GM19468 (cell line): ENCODE data around the gene PNPLA6.

Source experiments
- ATAC-seq: cut with Tn5 transposase; IDR thresholded peaks from one replicate; pipeline ENCODE4 v1.9.1; 2021; ENCODE audit warnings: mild to moderate bottlenecking, moderate library complexity, moderate number of reproducible peaks; ENCODE audit not compliant: unreplicated experiment; ENCODE audit errors: extremely low read depth

The PNPLA6 gene

DNA sequence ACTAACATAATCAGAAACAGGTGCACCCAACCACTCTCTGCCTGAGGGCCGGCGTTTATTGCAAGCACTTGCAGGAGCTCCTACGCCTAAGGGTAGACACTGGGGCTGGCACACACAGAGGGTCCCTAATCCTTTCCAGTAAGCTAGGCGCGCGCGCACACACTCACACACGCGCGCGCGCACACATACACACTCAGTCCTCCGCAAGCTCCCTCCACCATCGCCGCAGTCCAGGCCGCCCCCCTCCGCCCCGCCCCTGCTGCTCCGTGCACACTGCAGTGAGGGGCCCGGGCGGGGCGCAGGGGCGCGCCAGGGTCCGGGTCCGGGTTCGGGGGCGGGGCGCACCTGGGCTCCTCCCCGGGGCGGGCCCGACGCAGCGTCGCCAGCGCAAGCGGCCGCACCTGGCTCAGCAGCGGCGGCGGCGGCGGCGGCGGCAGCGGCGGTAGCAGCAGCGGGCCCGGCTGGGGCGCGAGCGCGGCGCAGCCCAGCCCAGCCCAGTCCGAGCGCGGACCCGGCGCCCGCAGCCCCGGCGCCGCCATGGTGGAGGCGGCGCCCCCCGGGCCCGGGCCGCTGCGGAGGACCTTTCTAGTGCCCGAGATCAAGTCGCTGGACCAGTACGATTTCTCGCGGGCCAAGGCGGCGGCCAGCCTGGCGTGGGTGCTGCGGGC lies 60.1 kb downstream of the PNPLA6 start, which contains the start of gene CAMSAP3:
CAMSAP3 (plus strand) TSS at position 398 of the 668 bp plus-strand sequence; CDS start at position 538, 140 bp downstream.
- no peak for ATAC-seq

- ATAC-seq: no peak
Observed at GRCh38 chr19:7596211-7596937, 60.9 kb downstream of the PNPLA6 start.

- no peak for ATAC-seq
Observed at GRCh38 chr19:7597689-7598088, 62.2 kb downstream of the PNPLA6 start.

DNA sequence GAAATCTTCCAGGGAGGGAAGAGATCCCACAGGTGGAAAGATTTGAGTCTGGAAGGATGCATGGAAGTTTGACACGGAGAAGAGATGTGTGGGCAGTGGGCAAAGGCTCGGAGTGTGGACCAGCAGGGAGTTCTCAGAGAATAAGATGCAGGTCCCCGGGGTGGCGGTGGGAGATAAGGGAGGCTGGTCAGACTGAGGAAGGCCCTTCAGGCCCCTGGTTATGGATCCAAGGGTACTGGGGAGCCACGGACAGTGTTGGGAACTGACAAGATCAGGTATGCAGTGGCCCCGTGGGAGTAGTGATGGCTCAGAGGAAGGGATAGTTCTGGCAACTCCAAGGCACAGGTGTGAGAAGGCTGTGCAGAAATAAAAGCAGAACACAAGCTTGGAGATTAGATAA lies 62.7 kb downstream of the PNPLA6 start:
- ATAC-seq: no peak

GRCh38 chr19:7600721-7601120 lies 65.2 kb downstream of the PNPLA6 start:
- ATAC-seq: no peak

DNA sequence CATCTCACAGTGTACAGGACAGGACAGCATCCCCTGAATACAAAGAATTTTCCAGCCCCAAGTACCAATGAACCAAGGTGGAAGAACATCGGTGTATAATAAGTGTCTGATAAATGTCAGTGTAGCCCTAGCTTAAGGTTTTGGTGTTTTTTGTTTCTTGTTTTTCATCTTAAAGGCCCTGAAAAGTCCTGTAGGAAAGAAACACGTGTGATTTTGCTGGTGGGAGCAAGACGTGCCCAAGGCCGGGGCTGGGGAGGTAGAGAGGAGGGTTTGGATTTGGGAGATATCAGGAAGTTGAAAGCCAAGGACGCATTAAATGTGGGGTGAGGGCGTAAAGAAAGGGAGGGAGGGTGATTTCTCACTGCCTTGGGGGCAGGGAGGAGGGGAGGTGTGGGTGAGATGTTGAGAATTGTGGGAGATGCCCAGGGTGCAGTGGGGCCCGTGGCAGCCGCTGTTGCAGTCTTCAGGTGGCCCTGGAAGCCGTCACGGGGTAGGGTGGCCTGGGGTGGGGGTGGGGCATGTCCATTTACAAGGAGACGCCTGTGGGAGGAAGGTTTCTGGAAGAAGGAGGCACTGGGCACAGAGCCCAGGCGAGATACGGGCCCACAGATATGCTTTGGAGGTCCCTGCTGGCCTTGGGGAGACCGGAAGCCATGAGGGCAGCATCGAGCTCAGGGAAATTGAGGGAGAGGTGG lies 66.9 kb downstream of the PNPLA6 start:
- no peak for ATAC-seq

GRCh38 chr19:7602935-7603497 lies 67.5 kb downstream of the PNPLA6 start:
- no peak for ATAC-seq

DNA sequence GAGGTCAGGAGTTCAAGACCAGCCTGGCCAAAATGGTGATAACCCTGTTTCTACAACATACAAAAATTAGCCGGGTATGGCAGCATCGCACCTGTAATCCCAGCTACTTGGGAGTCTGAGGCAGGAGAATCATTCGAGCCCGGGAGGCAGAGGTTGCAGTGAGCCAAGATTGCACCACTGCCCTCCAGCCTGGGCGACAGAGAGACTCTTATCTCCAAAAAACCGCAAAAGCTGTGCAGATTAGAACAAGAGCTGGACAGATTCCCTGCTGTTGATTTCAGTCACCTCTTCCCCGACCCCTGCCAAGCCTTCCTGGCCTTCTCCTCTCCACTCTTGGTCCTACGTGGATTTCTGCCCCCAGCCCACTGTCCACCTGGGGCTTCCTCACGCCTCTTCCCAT lies 68.4 kb downstream of the PNPLA6 start:
- ATAC-seq: no peak

DNA sequence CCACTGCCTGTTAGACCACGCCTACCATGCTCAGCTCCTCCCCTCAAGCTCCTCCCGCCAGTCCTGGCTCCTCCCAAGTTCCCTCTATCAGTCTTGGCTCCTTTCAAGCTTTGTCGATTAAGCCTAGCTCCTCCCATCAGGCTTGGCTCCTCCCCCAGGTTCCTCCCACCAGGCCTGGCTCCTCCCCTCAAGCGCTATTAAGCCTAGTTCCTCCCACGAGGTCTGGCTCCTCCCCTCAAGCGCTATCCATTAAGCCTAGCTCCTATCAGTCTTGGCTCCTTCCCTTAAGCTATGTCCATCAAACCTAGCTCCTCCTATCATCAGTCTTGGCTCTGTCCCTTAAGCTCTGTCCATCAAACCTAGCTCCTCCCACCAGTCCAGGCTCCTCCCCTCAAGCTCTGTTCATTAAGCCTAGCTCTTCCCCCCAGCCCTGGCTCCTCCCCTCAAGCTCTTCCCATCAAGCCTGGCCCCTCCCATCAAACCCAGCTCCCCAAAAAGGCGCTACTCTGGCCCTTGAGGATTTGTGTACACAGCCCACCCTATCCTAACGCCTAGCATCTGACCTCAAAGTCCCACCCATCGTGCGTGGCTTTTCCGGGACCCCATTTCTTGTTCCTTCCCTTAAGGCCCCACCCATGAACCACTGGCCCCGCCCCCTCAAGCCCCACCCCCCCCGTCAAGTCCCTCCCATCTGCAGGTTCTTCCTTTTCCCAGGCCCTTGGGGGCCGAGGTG lies 70.1 kb downstream of the PNPLA6 start:
- no peak for ATAC-seq

DNA sequence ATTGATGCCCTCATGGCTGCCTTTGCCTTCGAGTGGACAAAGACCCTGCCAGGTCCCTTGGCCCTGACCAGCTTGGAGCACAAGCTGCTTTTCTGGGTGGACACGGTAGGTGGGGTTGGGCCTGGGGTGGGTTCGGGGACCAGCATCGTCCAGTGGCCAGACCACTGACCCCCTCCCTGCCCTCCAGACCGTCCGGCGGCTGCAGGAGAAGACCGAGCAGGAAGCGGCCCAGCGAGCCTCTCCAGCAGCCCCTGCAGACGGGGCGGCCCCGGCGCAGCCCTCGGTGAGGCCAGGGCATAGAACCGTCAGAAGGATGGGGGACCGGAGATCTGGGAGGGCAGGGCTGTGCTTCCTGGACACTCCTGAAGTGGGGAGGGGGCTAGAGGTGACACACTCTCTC lies 70.8 kb downstream of the PNPLA6 start:
- no peak for ATAC-seq

DNA sequence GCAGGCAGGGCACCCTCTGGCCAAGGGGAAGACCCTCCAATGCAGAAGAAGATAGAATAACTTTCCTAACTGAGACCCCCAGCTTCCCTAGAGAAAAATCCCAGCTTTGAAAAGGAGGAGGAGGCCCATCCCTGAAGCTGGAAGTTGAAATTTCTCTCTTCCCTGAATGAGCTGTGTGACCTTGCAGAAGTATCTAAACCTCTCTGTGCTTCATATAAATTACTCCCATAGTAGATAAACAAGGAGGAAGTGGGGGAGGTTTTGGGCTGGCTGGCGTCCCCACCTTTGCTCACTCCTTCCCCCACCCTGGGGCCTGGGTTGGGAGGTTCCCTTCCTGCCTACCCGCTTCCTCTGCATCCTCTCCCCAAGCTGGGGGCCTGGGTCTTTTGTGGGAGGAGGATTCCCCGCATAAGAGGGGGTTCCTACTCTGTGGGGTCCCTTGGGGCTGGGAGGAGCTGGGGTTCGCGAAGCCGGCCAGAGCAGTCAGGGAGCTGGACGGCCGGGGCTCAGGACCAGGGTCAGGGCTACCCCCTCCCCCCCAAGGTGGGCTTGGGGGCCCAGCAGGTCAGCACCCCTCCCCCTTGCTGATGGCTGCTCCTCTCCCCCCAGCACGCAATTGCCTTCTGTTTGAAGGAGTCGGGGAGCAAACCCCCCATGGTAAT lies 71.8 kb downstream of the PNPLA6 start:
- ATAC-seq: no peak

GRCh38 chr19:7607874-7608560 lies 72.5 kb downstream of the PNPLA6 start:
- no peak for ATAC-seq

GRCh38 chr19:7610491-7611240 lies 75.1 kb downstream of the PNPLA6 start:
- no peak for ATAC-seq
